ENCODE measurements around the gene CCT3. TPM values are rescaled to one million over a fixed set of nuclear protein-coding genes. Genes with fewer than 3 reads are reported as not detected.

CCT3 gene
- total RNA-seq, 1 donor from 2014 or later = 186 TPM

DNA sequence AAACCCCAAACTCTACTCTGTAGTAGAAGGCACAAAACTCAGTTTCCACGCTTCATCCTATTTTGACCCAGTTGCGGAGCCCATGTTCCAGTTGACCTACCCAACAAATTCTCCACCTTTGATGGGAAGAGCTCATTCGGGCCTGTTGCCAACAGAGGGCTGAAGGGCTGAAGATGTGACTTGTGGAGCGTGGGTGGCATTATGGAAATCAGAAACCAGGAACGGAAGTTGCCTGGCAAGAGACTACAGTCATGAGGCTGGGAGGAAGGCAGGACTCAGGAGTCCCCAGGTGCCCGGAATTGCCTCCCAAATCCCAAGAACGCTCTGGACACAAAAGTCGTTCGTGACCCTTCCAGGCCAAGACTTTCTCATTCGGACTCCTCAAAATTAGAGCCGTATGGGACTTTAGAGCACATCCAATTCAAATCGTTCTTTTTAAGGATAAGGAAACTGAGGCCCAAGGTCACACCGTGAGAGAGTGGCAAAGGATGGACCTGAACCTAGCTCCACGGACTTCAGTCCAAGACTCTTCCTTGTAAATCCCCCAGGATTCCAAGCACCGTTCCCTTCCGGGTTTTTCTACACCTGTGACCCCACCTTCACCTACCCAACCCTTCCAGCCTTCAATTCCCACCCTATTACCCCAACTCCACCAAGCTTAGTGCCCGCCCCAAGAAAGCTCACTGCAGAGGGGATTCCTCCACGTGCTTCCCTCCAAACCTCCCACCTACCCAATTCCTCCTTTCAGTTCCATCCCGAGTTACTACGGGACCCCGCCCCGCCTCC, 56.2 kb downstream of the CCT3 start:
- Histone ChIP-seq H3K36me3 (peaks cover 0 to 26% of the 10 kb centered on the region in 2 donors), H3K9me3 (no peaks in the 10 kb centered on the region), H3K27me3 (no peaks in the 10 kb centered on the region), H3K4me1 (peaks cover 52% of the 10 kb centered on the region), H3K4me3 (peak overlapping the region; percentile 90 to 94), H3K27ac (peak overlapping the region; percentile 94)
- intact Hi-C loops (cut with DNase I) = no loop called here
- no peak for DNase-seq (ENCODE audit: extremely low spot score in 2 of 2)
- TF ChIP-seq POLR2A (IDR thresholded peaks at IDR 0.05) = no peak
- TF ChIP-seq POLR2AphosphoS5 (IDR thresholded peaks at IDR 0.05; ENCODE audit: insufficient read depth in 1 of 2, low read depth in 1 of 2) = no peak
- TF ChIP-seq, protein P1, sequence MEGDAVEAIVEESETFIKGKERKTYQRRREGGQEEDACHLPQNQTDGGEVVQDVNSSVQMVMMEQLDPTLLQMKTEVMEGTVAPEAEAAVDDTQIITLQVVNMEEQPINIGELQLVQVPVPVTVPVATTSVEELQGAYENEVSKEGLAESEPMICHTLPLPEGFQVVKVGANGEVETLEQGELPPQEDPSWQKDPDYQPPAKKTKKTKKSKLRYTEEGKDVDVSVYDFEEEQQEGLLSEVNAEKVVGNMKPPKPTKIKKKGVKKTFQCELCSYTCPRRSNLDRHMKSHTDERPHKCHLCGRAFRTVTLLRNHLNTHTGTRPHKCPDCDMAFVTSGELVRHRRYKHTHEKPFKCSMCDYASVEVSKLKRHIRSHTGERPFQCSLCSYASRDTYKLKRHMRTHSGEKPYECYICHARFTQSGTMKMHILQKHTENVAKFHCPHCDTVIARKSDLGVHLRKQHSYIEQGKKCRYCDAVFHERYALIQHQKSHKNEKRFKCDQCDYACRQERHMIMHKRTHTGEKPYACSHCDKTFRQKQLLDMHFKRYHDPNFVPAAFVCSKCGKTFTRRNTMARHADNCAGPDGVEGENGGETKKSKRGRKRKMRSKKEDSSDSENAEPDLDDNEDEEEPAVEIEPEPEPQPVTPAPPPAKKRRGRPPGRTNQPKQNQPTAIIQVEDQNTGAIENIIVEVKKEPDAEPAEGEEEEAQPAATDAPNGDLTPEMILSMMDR (IDR thresholded peaks at IDR 0.05) = no peak

DNA sequence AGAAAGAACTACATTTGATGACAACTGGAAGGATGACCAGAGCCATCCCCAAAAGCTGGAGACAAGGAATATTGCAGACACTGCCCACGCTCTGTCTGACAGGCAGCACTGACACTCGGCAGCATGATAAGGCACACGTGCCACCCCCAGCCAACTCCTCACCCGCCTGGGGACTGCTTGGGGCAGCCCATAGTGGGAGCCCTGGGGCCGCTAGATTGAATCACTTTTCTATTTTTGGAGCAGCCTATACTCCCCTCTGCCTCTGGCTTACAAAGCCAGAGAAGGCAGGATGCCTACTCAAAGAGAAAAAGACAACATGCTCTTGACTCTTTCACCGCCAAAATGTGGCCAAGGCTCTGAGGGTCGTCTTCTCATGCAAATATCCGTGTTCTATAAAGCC, 56.8 kb downstream of the CCT3 start:
- TF ChIP-seq POLR2AphosphoS5 (IDR thresholded peaks at IDR 0.05; ENCODE audit: insufficient read depth in 1 of 2, low read depth in 1 of 2) = no peak
- TF ChIP-seq, protein P1 (IDR thresholded peaks at IDR 0.05) = no peak
- peaks cover 0 to 31% of the 10 kb centered on the region in 2 donors for H3K36me3 ChIP-seq
- no peaks in the 10 kb centered on the region for H3K9me3 ChIP-seq
- no peak for DNase-seq (ENCODE audit: extremely low spot score in 2 of 2)
- H3K4me3 ChIP-seq = peak overlapping the region; percentile 90 to 94
- no peaks in the 10 kb centered on the region for H3K27me3 ChIP-seq
- H3K27ac ChIP-seq = peak overlapping the region; percentile 94
- intact Hi-C loops (cut with DNase I) = no loop called here
- peaks cover 52% of the 10 kb centered on the region for H3K4me1 ChIP-seq

DNA sequence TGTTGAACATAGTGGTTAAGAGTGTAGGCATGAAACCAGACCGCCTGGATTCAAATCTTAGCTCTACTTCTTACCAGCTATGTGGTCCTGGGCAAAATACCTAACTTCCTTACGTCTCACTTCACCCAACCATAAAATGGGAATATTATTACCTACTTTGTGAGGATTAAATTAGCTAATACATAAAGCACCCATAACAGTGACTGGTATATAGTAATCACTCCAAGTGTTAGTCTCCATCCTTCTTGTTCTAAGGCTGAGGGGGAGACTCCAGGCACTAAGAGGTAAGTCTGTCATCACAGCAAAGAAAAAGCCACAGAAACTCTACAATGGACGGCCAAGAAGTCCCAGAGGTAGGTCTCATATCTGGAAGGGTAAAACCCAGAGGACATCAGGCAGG, 58.3 kb downstream of the CCT3 start:
- intact Hi-C loops (cut with DNase I) = no loop called here
- Histone ChIP-seq H3K4me1 (peaks cover 42% of the 10 kb centered on the region), H3K27me3 (no peaks in the 10 kb centered on the region), H3K9me3 (no peaks in the 10 kb centered on the region), H3K36me3 (peaks cover 0 to 40% of the 10 kb centered on the region in 2 donors), H3K4me3 (no peak overlapping the region), H3K27ac (no peak overlapping the region)
- TF ChIP-seq POLR2AphosphoS5 (IDR thresholded peaks at IDR 0.05; ENCODE audit: insufficient read depth in 1 of 2, low read depth in 1 of 2) (no peak), POLR2A (IDR thresholded peaks at IDR 0.05) (no peak)
- TF ChIP-seq, protein P1 (IDR thresholded peaks at IDR 0.05) = no peak
- no peak for DNase-seq (ENCODE audit: extremely low spot score in 2 of 2)

DNA sequence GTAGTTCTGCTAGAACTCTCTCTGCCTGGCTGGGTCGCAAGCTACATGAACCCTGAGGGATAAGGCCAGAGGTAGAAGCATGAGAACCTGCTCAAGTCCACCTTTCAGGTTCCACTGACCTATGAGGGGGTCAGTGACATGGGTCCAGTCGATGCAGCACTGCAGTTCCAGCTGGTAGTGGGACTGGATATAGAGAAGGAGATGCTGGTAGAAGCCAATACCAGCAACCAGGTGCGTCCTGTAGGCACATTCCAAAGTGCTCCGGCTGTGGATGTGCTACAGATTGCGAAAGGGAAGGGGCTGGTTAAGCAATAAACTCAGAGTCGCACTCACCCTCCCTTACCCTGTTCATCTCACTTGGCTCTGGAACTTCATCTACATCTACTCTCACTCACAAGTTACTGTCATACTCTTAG, 61.1 kb downstream of the CCT3 start:
- Histone ChIP-seq H3K4me1 (peaks cover 22% of the 10 kb centered on the region), H3K4me3 (no peak overlapping the region), H3K27ac (no peak overlapping the region), H3K9me3 (no peaks in the 10 kb centered on the region), H3K27me3 (no peaks in the 10 kb centered on the region), H3K36me3 (peaks cover 0 to 69% of the 10 kb centered on the region in 2 donors)
- no peak for DNase-seq (ENCODE audit: extremely low spot score in 2 of 2)
- TF ChIP-seq, protein P1 (IDR thresholded peaks at IDR 0.05) = no peak
- no peak for TF ChIP-seq POLR2AphosphoS5 (IDR thresholded peaks at IDR 0.05; ENCODE audit: insufficient read depth in 1 of 2, low read depth in 1 of 2)
- TF ChIP-seq POLR2A (IDR thresholded peaks at IDR 0.05) = no peak
- intact Hi-C loops (cut with DNase I) = no loop called here

DNA sequence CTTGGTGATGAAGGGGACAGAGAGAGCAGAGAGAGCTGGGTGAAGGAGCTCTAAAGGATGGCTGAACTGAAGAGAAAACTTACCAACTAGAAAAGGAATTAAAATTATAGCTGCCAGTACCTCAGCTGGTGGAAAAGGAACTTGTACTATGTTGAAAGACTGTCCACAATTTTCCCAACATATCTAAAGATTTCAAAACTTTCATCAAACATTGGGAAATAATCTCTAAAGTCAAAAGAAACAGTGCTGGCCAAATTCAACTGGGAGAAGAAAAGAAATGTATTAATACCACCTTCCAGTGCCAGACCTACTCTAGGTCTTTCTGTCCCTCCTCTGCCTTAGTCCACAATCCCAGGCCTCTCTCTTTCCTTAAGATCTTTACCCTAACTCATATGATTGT, 61.6 kb downstream of the CCT3 start:
- H3K4me1 ChIP-seq = peaks cover 17% of the 10 kb centered on the region
- TF ChIP-seq POLR2AphosphoS5 (IDR thresholded peaks at IDR 0.05; ENCODE audit: insufficient read depth in 1 of 2, low read depth in 1 of 2) (no peak), POLR2A (IDR thresholded peaks at IDR 0.05) (no peak)
- TF ChIP-seq, protein P1 (IDR thresholded peaks at IDR 0.05) = no peak

More for the DNA sequence above, 61.6 kb downstream of the CCT3 start:
- DNase-seq (ENCODE audit: extremely low spot score in 2 of 2) = no peak
- intact Hi-C loops (cut with DNase I) = no loop called here
- Histone ChIP-seq H3K27me3 (no peaks in the 10 kb centered on the region), H3K4me3 (no peak overlapping the region), H3K36me3 (peaks cover 0 to 73% of the 10 kb centered on the region in 2 donors), H3K27ac (no peak overlapping the region), H3K9me3 (no peaks in the 10 kb centered on the region)

Measured in vagina (tissue), 2 donors.